Measurements from ENCODE around the gene TET3. TPM values are rescaled to one million over a fixed set of nuclear protein-coding genes. Genes with fewer than 3 reads are reported as not detected.

Gene TET3
- total and polyA plus RNA-seq, 2 of the 4 experiments (the other 2 are of a cell fraction): 1.6 to 1.8 TPM

DNA sequence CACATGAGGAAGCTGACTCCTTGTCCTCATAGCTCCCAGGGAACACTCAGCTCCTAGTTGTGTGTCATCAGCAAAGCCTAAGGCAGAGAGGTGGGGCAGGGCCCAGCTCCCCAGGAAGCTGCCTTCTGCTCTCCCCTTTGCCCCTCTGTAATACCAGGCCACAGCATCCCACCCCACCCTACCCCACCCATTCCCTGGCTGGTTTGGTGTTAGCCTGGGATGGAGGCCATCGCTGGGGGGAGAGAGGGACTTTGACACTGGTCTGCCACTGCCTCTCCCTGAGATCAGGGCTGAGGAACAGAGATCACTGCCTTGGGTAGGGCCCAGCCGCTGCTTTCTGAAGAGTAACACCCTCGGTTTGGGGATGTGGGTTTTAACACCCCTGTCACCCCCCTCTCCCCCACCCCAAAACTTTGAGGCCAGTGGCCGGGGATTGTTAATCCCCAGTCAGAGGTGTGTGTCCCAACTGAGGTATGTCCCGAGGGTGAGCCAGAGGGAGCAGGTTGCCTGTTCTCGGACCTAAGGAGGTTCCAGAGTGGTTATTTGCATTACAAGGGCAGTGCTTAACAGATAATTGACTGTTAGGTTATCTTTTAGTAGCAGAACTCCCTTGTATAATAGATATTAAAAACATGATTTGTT is 41.4 kb downstream of the TET3 start:
- dilution Hi-C loops (cut with HindIII; ENCODE audit: low sequenced_read_pairs, unreplicated experiment) (no loop called here), intact Hi-C loops (cut with micrococcal nuclease) (no loop called here), in situ Hi-C loops (cut with MboI; ENCODE audit: low sequenced_read_pairs) (no loop called here)
- no peak overlapping the region for H2AFZ ChIP-seq (replicated peaks; ENCODE audit: low read length, poor library complexity)
- no peak overlapping the region for H4K8ac ChIP-seq (ENCODE audit: low read depth in 2 of 2, low read length in 2 of 2)
- H4K20me1 ChIP-seq (ENCODE audit: insufficient read depth, low read length): peaks cover 32% of the 10 kb centered on the region
- peaks cover 8% of the 10 kb centered on the region for H3K9me1 ChIP-seq (ENCODE audit: insufficient read depth, low read length)
- ChIA-PET CTCF (interaction anchor here (0.6 kb wide), 2 partner anchors 14 to 110 kb away, joined by 3 to 4 read pairs; no protein-coding TSS in a partner anchor), POLR2A (ENCODE audit: unreplicated experiment) (no interaction called here)
- H3K14ac ChIP-seq (replicated peaks; ENCODE audit: low read depth, low read length): no peak overlapping the region
- no peaks in the 10 kb centered on the region; the same call in 1 of the 2 replicates for H3K36me3 ChIP-seq (ENCODE audit: control insufficient read depth, insufficient read depth, low read length)
- no peak overlapping the region for H2BK120ac ChIP-seq (ENCODE audit: low read depth, low read length)
- no TSS peak for BruUV-seq (replicated peaks)
- no CpG with 5 or more reads among the region's 6 CpGs for WGBS, 2 experiments (ENCODE audit: extremely low coverage in 2 of 2, insufficient read length in 1 of 2)
- DNase-seq (peak; percentile 45), ATAC-seq (ENCODE audit: low read depth) (0 out of 2 replicates have a peak, but pooled peaks have one; percentile 49)
- H3K4ac ChIP-seq (ENCODE audit: low read depth, low read length): no peak overlapping the region
- no peak overlapping the region for H3K4me2 ChIP-seq (ENCODE audit: low read depth, low read length)
- H3K56ac ChIP-seq (ENCODE audit: extremely low read depth, insufficient read depth, low read length): no peak overlapping the region
- H4K5ac ChIP-seq (ENCODE audit: low read depth, low read length): no peak overlapping the region
- H2AK5ac ChIP-seq (ENCODE audit: low read depth, low read length): no peak overlapping the region
- peaks cover 35 to 49% of the 10 kb centered on the region in 2 experiments for H3K79me1 ChIP-seq (ENCODE audit: low read depth in 1 of 2, low read length in 2 of 2)
- H2BK20ac ChIP-seq (ENCODE audit: low read depth, low read length): no peak overlapping the region
- H3K23ac ChIP-seq (ENCODE audit: low read depth, low read length): no peak overlapping the region
- no peak overlapping the region for H3K9ac ChIP-seq (ENCODE audit: low read depth, low read length)
- no peak overlapping the region for H3K4me3 ChIP-seq (ENCODE audit: insufficient read depth, low read depth, low read length)
- H2BK15ac ChIP-seq (ENCODE audit: low read depth, low read length): no peak overlapping the region
- no peak overlapping the region for H2BK5ac ChIP-seq (ENCODE audit: low read depth, low read length, poor library complexity, severe bottlenecking)
- H3K27ac ChIP-seq (ENCODE audit: insufficient read depth, low read length): no peak overlapping the region
- H3K18ac ChIP-seq (ENCODE audit: low read depth, low read length): no peak overlapping the region
- no peaks in the 10 kb centered on the region for H3K27me3 ChIP-seq (ENCODE audit: control insufficient read depth, insufficient read depth, low read length)
- H4K91ac ChIP-seq (ENCODE audit: insufficient read depth, low read depth, low read length): no peak overlapping the region
- H3K4me1 ChIP-seq (ENCODE audit: control insufficient read depth, insufficient read depth, low read length): peaks cover 2% of the 10 kb centered on the region; the same call in 1 of the 2 replicates
- H2AK9ac ChIP-seq (replicated peaks; ENCODE audit: low read depth, low read length, poor library complexity): no peak overlapping the region
- TF ChIP-seq, protein P1, sequence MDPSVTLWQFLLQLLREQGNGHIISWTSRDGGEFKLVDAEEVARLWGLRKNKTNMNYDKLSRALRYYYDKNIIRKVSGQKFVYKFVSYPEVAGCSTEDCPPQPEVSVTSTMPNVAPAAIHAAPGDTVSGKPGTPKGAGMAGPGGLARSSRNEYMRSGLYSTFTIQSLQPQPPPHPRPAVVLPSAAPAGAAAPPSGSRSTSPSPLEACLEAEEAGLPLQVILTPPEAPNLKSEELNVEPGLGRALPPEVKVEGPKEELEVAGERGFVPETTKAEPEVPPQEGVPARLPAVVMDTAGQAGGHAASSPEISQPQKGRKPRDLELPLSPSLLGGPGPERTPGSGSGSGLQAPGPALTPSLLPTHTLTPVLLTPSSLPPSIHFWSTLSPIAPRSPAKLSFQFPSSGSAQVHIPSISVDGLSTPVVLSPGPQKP (IDR thresholded peaks at IDR 0.05; ENCODE audit: borderline replicate concordance, low read depth, low read length): no peak
- TF ChIP-seq MAFK (IDR thresholded peaks at IDR 0.05; ENCODE audit: low read depth, low read length) (no peak), SMC3 (IDR thresholded peaks at IDR 0.05; ENCODE audit: low read depth, low read length) (no peak), BHLHE40 (IDR thresholded peaks at IDR 0.05; ENCODE audit: low read depth, low read length) (no peak), NFE2L2 (IDR thresholded peaks at IDR 0.05; ENCODE audit: low read depth, low read length) (no peak), POLR2A (IDR thresholded peaks at IDR 0.05; ENCODE audit: low read depth, low read length) (no peak), MXI1 (IDR thresholded peaks at IDR 0.05; ENCODE audit: borderline replicate concordance, low read depth, low read length) (no peak), RCOR1 (IDR thresholded peaks at IDR 0.05; ENCODE audit: insufficient replicate concordance, low read length) (no peak), FOS (IDR thresholded peaks at IDR 0.05; ENCODE audit: low read depth, low read length) (no peak), MAZ (IDR thresholded peaks at IDR 0.05; ENCODE audit: borderline replicate concordance, low read depth, low read length) (no peak), CHD1 (IDR thresholded peaks at IDR 0.05; ENCODE audit: low read depth, low read length) (no peak)
- TF ChIP-seq, protein P2, sequence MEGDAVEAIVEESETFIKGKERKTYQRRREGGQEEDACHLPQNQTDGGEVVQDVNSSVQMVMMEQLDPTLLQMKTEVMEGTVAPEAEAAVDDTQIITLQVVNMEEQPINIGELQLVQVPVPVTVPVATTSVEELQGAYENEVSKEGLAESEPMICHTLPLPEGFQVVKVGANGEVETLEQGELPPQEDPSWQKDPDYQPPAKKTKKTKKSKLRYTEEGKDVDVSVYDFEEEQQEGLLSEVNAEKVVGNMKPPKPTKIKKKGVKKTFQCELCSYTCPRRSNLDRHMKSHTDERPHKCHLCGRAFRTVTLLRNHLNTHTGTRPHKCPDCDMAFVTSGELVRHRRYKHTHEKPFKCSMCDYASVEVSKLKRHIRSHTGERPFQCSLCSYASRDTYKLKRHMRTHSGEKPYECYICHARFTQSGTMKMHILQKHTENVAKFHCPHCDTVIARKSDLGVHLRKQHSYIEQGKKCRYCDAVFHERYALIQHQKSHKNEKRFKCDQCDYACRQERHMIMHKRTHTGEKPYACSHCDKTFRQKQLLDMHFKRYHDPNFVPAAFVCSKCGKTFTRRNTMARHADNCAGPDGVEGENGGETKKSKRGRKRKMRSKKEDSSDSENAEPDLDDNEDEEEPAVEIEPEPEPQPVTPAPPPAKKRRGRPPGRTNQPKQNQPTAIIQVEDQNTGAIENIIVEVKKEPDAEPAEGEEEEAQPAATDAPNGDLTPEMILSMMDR (conservative IDR thresholded peaks at IDR 0.05; ENCODE audit: low read depth, low read length): no peak
- TF ChIP-seq, protein P3, sequence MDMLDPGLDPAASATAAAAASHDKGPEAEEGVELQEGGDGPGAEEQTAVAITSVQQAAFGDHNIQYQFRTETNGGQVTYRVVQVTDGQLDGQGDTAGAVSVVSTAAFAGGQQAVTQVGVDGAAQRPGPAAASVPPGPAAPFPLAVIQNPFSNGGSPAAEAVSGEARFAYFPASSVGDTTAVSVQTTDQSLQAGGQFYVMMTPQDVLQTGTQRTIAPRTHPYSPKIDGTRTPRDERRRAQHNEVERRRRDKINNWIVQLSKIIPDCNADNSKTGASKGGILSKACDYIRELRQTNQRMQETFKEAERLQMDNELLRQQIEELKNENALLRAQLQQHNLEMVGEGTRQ (IDR thresholded peaks at IDR 0.05; ENCODE audit: low read depth, low read length): no peak
- H3K9me3 ChIP-seq (ENCODE audit: control insufficient read depth, insufficient read depth, low read length): no peaks in the 10 kb centered on the region
